Measurements from ENCODE around the gene MREG.
"Not testable (repeated sequence)": the region's sequence is repeated elsewhere in the genome, so short reads cannot be mapped to it uniquely, and the experiment has no call there.

MREG gene

GRCh38 chr2:215951558-215951957 is 61.8 kb downstream of the MREG start:
- DNase-seq: no peak

- DNase-seq: peak in 1 of 2 experiments; percentile 40
Observed at GRCh38 chr2:215949991-215950404, 63.4 kb downstream of the MREG start.

GRCh38 chr2:215948051-215948450 is 65.3 kb downstream of the MREG start:
- DNase-seq: no peak

GRCh38 chr2:215946586-215946985 is 66.8 kb downstream of the MREG start:
- DNase-seq: no peak

- DNase-seq: no peak
Observed at GRCh38 chr2:215942194-215942593, 71.2 kb downstream of the MREG start.

GRCh38 chr2:215941726-215942125 is 71.6 kb downstream of the MREG start:
- DNase-seq: no peak

GRCh38 chr2:215940645-215941184 is 72.6 kb downstream of the MREG start:
- DNase-seq: no peak

- no peak for DNase-seq
Observed at GRCh38 chr2:215937190-215937589, 76.2 kb downstream of the MREG start.

- no peak for DNase-seq
Observed at GRCh38 chr2:215933151-215933550, 80.2 kb downstream of the MREG start.

GRCh38 chr2:215931256-215931903 is 82.0 kb downstream of the MREG start:
- peak; percentile 58 to 75 for DNase-seq

GRCh38 chr2:215930505-215931253 is 82.7 kb downstream of the MREG start:
- DNase-seq: peak in 1 of 2 experiments; percentile 12

GRCh38 chr2:215929602-215930335 is 83.6 kb downstream of the MREG start:
- DNase-seq: no peak

- DNase-seq: no peak
Observed at GRCh38 chr2:215928086-215928485, 85.3 kb downstream of the MREG start.

- DNase-seq: not testable (repeated sequence)
Observed at GRCh38 chr2:215926992-215927391, 86.4 kb downstream of the MREG start.

- no peak for DNase-seq
Observed at GRCh38 chr2:215921895-215922294, 91.5 kb downstream of the MREG start.

- peak; percentile 27 to 71 for DNase-seq
Observed at GRCh38 chr2:215920244-215921100, 92.9 kb downstream of the MREG start.

GRCh38 chr2:215919624-215920243 is 93.6 kb downstream of the MREG start:
- DNase-seq: peak in 1 of 2 experiments; percentile 47

GRCh38 chr2:215918901-215919599 is 94.3 kb downstream of the MREG start:
- peak in 1 of 2 experiments; percentile 52 for DNase-seq

- peak in 1 of 2 experiments; percentile 36 for DNase-seq
Observed at GRCh38 chr2:215917953-215918620, 95.3 kb downstream of the MREG start.

GRCh38 chr2:215915441-215915840 is 97.9 kb downstream of the MREG start:
- DNase-seq: no peak

- DNase-seq: no peak
Observed at GRCh38 chr2:215914777-215915165, 98.6 kb downstream of the MREG start.
